Activated B cell treated with CpG ODN at 0.5 μM for 24 hours (primary cell): ENCODE measurements around the gene POU2F2. TPM values are rescaled to one million over a fixed set of nuclear protein-coding genes. Genes with fewer than 3 reads are reported as not detected.

Experiments
- ATAC-seq: fragments of 200-7000 bp; cut with Tn5 transposase; one replicate; pipeline ENCODE4 v1.10.0; 2021; ENCODE audit warnings: low read depth, mild to moderate bottlenecking, moderate library complexity
- CTCF ChIA-PET: fragments of 350-600 bp; sonication (Branson Sonifier 250); formaldehyde crosslinking; loops from one replicate; lab custom pipeline; 2021; ENCODE audit warnings: antibody characterized with exemption; lab: Charles Lee
- POLR2A ChIA-PET: fragments of 350-600 bp; sonication (Branson Sonifier 250); formaldehyde crosslinking; loops from one replicate; lab custom pipeline; 2021; ENCODE audit warnings: antibody characterized with exemption; lab: Charles Lee
- DNase-seq: peaks from one replicate; pipeline ENCODE4 v3.0.0; 2022
- H3K27ac Mint-ChIP-seq: one replicate; pipeline ENCODE4 v1.8.0; 2020; ENCODE audit warnings: mixed read lengths
- H3K27me3 Mint-ChIP-seq: one replicate; pipeline ENCODE4 v1.8.0; 2021; ENCODE audit warnings: mixed read lengths
- H3K36me3 Mint-ChIP-seq: one replicate; pipeline ENCODE4 v1.8.0; 2021; ENCODE audit warnings: low read depth, mixed read lengths
- H3K4me1 Mint-ChIP-seq: one replicate; pipeline ENCODE4 v1.8.0; 2021; ENCODE audit warnings: mixed read lengths
- H3K4me3 Mint-ChIP-seq: one replicate; pipeline ENCODE4 v1.8.0; 2020; ENCODE audit warnings: mild to moderate bottlenecking, mixed read lengths
- H3K9me3 Mint-ChIP-seq: one replicate; pipeline ENCODE4 v1.8.0; 2020; ENCODE audit warnings: mixed read lengths
- CTCF ChIP-seq: fragments of 200-600 bp; IDR thresholded peaks from one replicate; pipeline ENCODE4 v1.8.0; 2022; ENCODE audit warnings: antibody characterized with exemption, mild to moderate bottlenecking
- intact Hi-C: fragments of 100-400 bp; cut with micrococcal nuclease; formaldehyde crosslinking; loops from one replicate; pipeline ENCODE4 v1.15.1; 2024
- total RNA-seq: library from RNA; stranded (reverse); gene quantifications from 2 replicates; pipeline ENCODE4 v1.2.3, GENCODE V29; 2022

Gene POU2F2
- total RNA-seq, 1 donor from 2014 or later: 577 TPM

- no peak overlapping the region for H3K4me3 Mint-ChIP-seq
- intact Hi-C loops: no loop called here
- no peaks in the 10 kb centered on the region for H3K9me3 Mint-ChIP-seq
- H3K36me3 Mint-ChIP-seq: no peaks in the 10 kb centered on the region
- peaks cover 10% of the 10 kb centered on the region for H3K4me1 Mint-ChIP-seq
- TF ChIP-seq CTCF: no peak
- ATAC-seq (no peak), DNase-seq (no peak)
- CTCF ChIA-PET: no interaction called here
- no peak overlapping the region for H3K27ac Mint-ChIP-seq
- POLR2A ChIA-PET: no interaction called here
- H3K27me3 Mint-ChIP-seq: peaks cover 8% of the 10 kb centered on the region
These were observed 41.4 kb upstream of the POU2F2 start for GRCh38 chr19:42173695-42174094.

- H3K27me3 Mint-ChIP-seq: peaks cover 8% of the 10 kb centered on the region
- ATAC-seq (no peak), DNase-seq (no peak)
- ChIA-PET POLR2A (no interaction called here), CTCF (no interaction called here)
- TF ChIP-seq CTCF: no peak
- H3K9me3 Mint-ChIP-seq: no peaks in the 10 kb centered on the region
- no peaks in the 10 kb centered on the region for H3K36me3 Mint-ChIP-seq
- intact Hi-C loops: no loop called here
- no peak overlapping the region for H3K27ac Mint-ChIP-seq
- peaks cover 10% of the 10 kb centered on the region for H3K4me1 Mint-ChIP-seq
- no peak overlapping the region for H3K4me3 Mint-ChIP-seq
These were observed 40.0 kb upstream of the POU2F2 start for GRCh38 chr19:42172261-42172660.

- Mint-ChIP-seq H3K36me3 (no peaks in the 10 kb centered on the region), H3K4me3 (no peak overlapping the region), H3K27me3 (peaks cover 3% of the 10 kb centered on the region), H3K9me3 (no peaks in the 10 kb centered on the region), H3K27ac (no peak overlapping the region), H3K4me1 (peaks cover 3% of the 10 kb centered on the region)
- DNase-seq (no peak), ATAC-seq (no peak)
- intact Hi-C loops: no loop called here
- POLR2A ChIA-PET: interaction anchor here (0.6 kb wide), 2 partner anchors 10 to 18 kb away, joined by 3 to 5 read pairs; no protein-coding TSS in a partner anchor
- CTCF ChIA-PET: no interaction called here
- no peak for TF ChIP-seq CTCF
These were observed 38.5 kb upstream of the POU2F2 start for GRCh38 chr19:42170715-42171114.

GRCh38 chr19:42169486-42170413 lies 37.5 kb upstream of the POU2F2 start:
- Mint-ChIP-seq H3K4me1 (no peaks in the 10 kb centered on the region), H3K4me3 (no peak overlapping the region), H3K36me3 (no peaks in the 10 kb centered on the region), H3K9me3 (no peaks in the 10 kb centered on the region), H3K27me3 (peaks cover under 1% of the 10 kb centered on the region), H3K27ac (no peak overlapping the region)
- no peak for ATAC-seq
- intact Hi-C loops: no loop called here
- no peak for TF ChIP-seq CTCF
- POLR2A ChIA-PET: interaction anchor here (0.6 kb wide), 3 partner anchors 11 to 24 kb away, joined by 3 to 5 read pairs (median 3); no protein-coding TSS in a partner anchor
- DNase-seq: no peak
- CTCF ChIA-PET: no interaction called here

GRCh38 chr19:42168206-42168605 lies 36.0 kb upstream of the POU2F2 start:
- intact Hi-C loops: no loop called here
- ATAC-seq (no peak), DNase-seq (no peak)
- Mint-ChIP-seq H3K4me3 (no peak overlapping the region), H3K9me3 (no peaks in the 10 kb centered on the region), H3K27ac (no peak overlapping the region), H3K27me3 (no peaks in the 10 kb centered on the region), H3K36me3 (no peaks in the 10 kb centered on the region), H3K4me1 (no peaks in the 10 kb centered on the region)
- CTCF ChIA-PET: no interaction called here
- POLR2A ChIA-PET: no interaction called here
- no peak for TF ChIP-seq CTCF
